LHCN-M2 (cell line): ENCODE measurements around the gene MYO9B. TPM values are rescaled to one million over a fixed set of nuclear protein-coding genes. Genes with fewer than 3 reads are reported as not detected.
A peak's percentile ranks its signal among the peaks of the same experiment; 100 is the strongest.
"Not testable (repeated sequence)": the region's sequence is repeated elsewhere in the genome, so short reads cannot be mapped to it uniquely, and the experiment has no call there.

Source experiments
- DNase-seq: peaks from one replicate; pipeline ENCODE4 v3.0.0-alpha.2; 2012; ENCODE audit warnings: low read depth
- total RNA-seq: library from RNA; depleted of rRNA; stranded (reverse); fragments of >200 nt; gene quantifications from 2 replicates; pipeline ENCODE4 v1.2.3, GENCODE V29; 2014

Gene MYO9B
- total RNA-seq, 1 experiment from 2014 or later = 52.1 TPM

- no peak for DNase-seq
Observed at GRCh38 chr19:17091758-17092333, 16.3 kb downstream of the MYO9B start.

- no peak for DNase-seq
Observed at GRCh38 chr19:17092696-17093095, 17.1 kb downstream of the MYO9B start.

- DNase-seq = not testable (repeated sequence)
Observed at GRCh38 chr19:17094694-17095093, 19.1 kb downstream of the MYO9B start.

GRCh38 chr19:17095141-17095919 is 19.8 kb downstream of the MYO9B start:
- no peak for DNase-seq

GRCh38 chr19:17097593-17098126 is 22.1 kb downstream of the MYO9B start:
- peak; percentile 67 for DNase-seq

- no peak for DNase-seq
Observed at GRCh38 chr19:17098326-17098725, 22.7 kb downstream of the MYO9B start.

- DNase-seq = no peak
Observed at GRCh38 chr19:17101686-17102628, 26.4 kb downstream of the MYO9B start.

GRCh38 chr19:17103177-17103576 is 27.6 kb downstream of the MYO9B start:
- DNase-seq = peak; percentile 56

- no peak for DNase-seq
Observed at GRCh38 chr19:17104679-17105078, 29.1 kb downstream of the MYO9B start.

GRCh38 chr19:17105556-17105955 is 30.0 kb downstream of the MYO9B start:
- no peak for DNase-seq

- not testable (repeated sequence) for DNase-seq
Observed at GRCh38 chr19:17106964-17107363, 31.4 kb downstream of the MYO9B start.

GRCh38 chr19:17107546-17108452 is 32.2 kb downstream of the MYO9B start:
- peak; percentile 96 for DNase-seq

- DNase-seq = no peak
Observed at GRCh38 chr19:17108453-17108784, 32.8 kb downstream of the MYO9B start.

- no peak for DNase-seq
Observed at GRCh38 chr19:17109300-17109699, 33.7 kb downstream of the MYO9B start.

- no peak for DNase-seq
Observed at GRCh38 chr19:17109962-17110598, 34.5 kb downstream of the MYO9B start.

GRCh38 chr19:17110599-17110966 is 35.0 kb downstream of the MYO9B start:
- DNase-seq = no peak

GRCh38 chr19:17111766-17112165 is 36.2 kb downstream of the MYO9B start:
- DNase-seq = no peak

GRCh38 chr19:17112271-17112670 is 36.7 kb downstream of the MYO9B start:
- no peak for DNase-seq

- DNase-seq = no peak
Observed at GRCh38 chr19:17112700-17113099, 37.1 kb downstream of the MYO9B start.

- no peak for DNase-seq
Observed at GRCh38 chr19:17113127-17113785, 37.7 kb downstream of the MYO9B start.
